ENCODE measurements around the gene ATP2B2.
A peak's percentile ranks its signal among the peaks of the same experiment; 100 is the strongest.

ATP2B2 gene

GRCh38 chr3:10371789-10372188, 133.6 kb downstream of the ATP2B2 start:
- H3K4me3 ChIP-seq (ENCODE audit: low read length) = no peak overlapping the region
- DNase-seq (ENCODE audit: low read depth) = no peak
- TF ChIP-seq CTCF (IDR thresholded peaks at IDR 0.05; ENCODE audit: insufficient read depth, low read depth, low read length, missing control alignments) = no peak

- no peak for TF ChIP-seq CTCF (IDR thresholded peaks at IDR 0.05; ENCODE audit: insufficient read depth, low read depth, low read length, missing control alignments)
- no peak overlapping the region for H3K4me3 ChIP-seq (ENCODE audit: low read length)
- peak; percentile 31 for DNase-seq (ENCODE audit: low read depth)
Observed at GRCh38 chr3:10371167-10371566, 134.2 kb downstream of the ATP2B2 start.

- H3K4me3 ChIP-seq (ENCODE audit: low read length) = no peak overlapping the region
- no peak for TF ChIP-seq CTCF (IDR thresholded peaks at IDR 0.05; ENCODE audit: insufficient read depth, low read depth, low read length, missing control alignments)
- DNase-seq (ENCODE audit: low read depth) = peak; percentile 15
Observed at GRCh38 chr3:10370429-10370828, 135.0 kb downstream of the ATP2B2 start.

GRCh38 chr3:10368512-10368911, 136.9 kb downstream of the ATP2B2 start:
- DNase-seq (ENCODE audit: low read depth) = no peak
- no peak overlapping the region for H3K4me3 ChIP-seq (ENCODE audit: low read length)
- no peak for TF ChIP-seq CTCF (IDR thresholded peaks at IDR 0.05; ENCODE audit: insufficient read depth, low read depth, low read length, missing control alignments)

- no peak for TF ChIP-seq CTCF (IDR thresholded peaks at IDR 0.05; ENCODE audit: insufficient read depth, low read depth, low read length, missing control alignments)
- no peak overlapping the region for H3K4me3 ChIP-seq (ENCODE audit: low read length)
- no peak for DNase-seq (ENCODE audit: low read depth)
Observed at GRCh38 chr3:10367506-10367905, 137.9 kb downstream of the ATP2B2 start.

- H3K4me3 ChIP-seq (ENCODE audit: low read length) = no peak overlapping the region
- peak; percentile 94 for DNase-seq (ENCODE audit: low read depth)
- no peak for TF ChIP-seq CTCF (IDR thresholded peaks at IDR 0.05; ENCODE audit: insufficient read depth, low read depth, low read length, missing control alignments)
Observed at GRCh38 chr3:10366651-10367101, 138.7 kb downstream of the ATP2B2 start.

GRCh38 chr3:10365791-10366190, 139.6 kb downstream of the ATP2B2 start:
- TF ChIP-seq CTCF (IDR thresholded peaks at IDR 0.05; ENCODE audit: insufficient read depth, low read depth, low read length, missing control alignments) = no peak
- peak; percentile 42 for DNase-seq (ENCODE audit: low read depth)
- H3K4me3 ChIP-seq (ENCODE audit: low read length) = no peak overlapping the region

Measured in epithelial cell of esophagus (primary cell).